GM19238 (cell line): ENCODE measurements around the gene RELN.
"Not testable (repeated sequence)": the region's sequence is repeated elsewhere in the genome, so short reads cannot be mapped to it uniquely, and the experiment has no call there.

ENCODE experiments used
- DNase-seq: peaks from one replicate; pipeline ENCODE4 v3.0.0; 2011; ENCODE audit warnings: low spot score; ENCODE audit not compliant: insufficient read length

RELN gene

GRCh38 chr7:103794424-103794823 is 195.0 kb downstream of the RELN start:
- DNase-seq: no peak

GRCh38 chr7:103793614-103794013 is 195.8 kb downstream of the RELN start:
- no peak for DNase-seq

- DNase-seq: no peak
These were observed 197.6 kb downstream of the RELN start for GRCh38 chr7:103791894-103792293.

GRCh38 chr7:103787041-103787440 is 202.4 kb downstream of the RELN start:
- not testable (repeated sequence) for DNase-seq

- no peak for DNase-seq
These were observed 204.7 kb downstream of the RELN start for GRCh38 chr7:103784646-103785286.

GRCh38 chr7:103781409-103781808 is 208.0 kb downstream of the RELN start:
- no peak for DNase-seq

- DNase-seq: not testable (repeated sequence)
These were observed 208.9 kb downstream of the RELN start for GRCh38 chr7:103780561-103780960.

- DNase-seq: no peak
These were observed 212.0 kb downstream of the RELN start for GRCh38 chr7:103777440-103777839.

GRCh38 chr7:103773726-103774125 is 215.7 kb downstream of the RELN start:
- no peak for DNase-seq

- DNase-seq: no peak
These were observed 217.2 kb downstream of the RELN start for GRCh38 chr7:103772171-103772773.

- no peak for DNase-seq
These were observed 218.2 kb downstream of the RELN start for GRCh38 chr7:103771294-103771693.

- no peak for DNase-seq
These were observed 222.8 kb downstream of the RELN start for GRCh38 chr7:103766660-103767059.

GRCh38 chr7:103765901-103766300 is 223.6 kb downstream of the RELN start:
- DNase-seq: no peak

- DNase-seq: no peak
These were observed 224.6 kb downstream of the RELN start for GRCh38 chr7:103764901-103765300.

- DNase-seq: no peak
These were observed 226.6 kb downstream of the RELN start for GRCh38 chr7:103762877-103763276.

GRCh38 chr7:103762065-103762760 is 227.2 kb downstream of the RELN start:
- no peak for DNase-seq

GRCh38 chr7:103752995-103753394 is 236.5 kb downstream of the RELN start:
- DNase-seq: no peak

- no peak for DNase-seq
These were observed 238.1 kb downstream of the RELN start for GRCh38 chr7:103751311-103751880.

GRCh38 chr7:103748680-103749079 is 240.8 kb downstream of the RELN start:
- no peak for DNase-seq

- no peak for DNase-seq
These were observed 254.1 kb downstream of the RELN start for GRCh38 chr7:103735377-103735776.

- DNase-seq: no peak
These were observed 258.3 kb downstream of the RELN start for GRCh38 chr7:103731169-103731568.

- DNase-seq: no peak
These were observed 260.4 kb downstream of the RELN start for GRCh38 chr7:103729026-103729425.
